IMR-90 (cell line): ENCODE results near the gene ITGA6. TPM values are rescaled to one million over a fixed set of nuclear protein-coding genes. Genes with fewer than 3 reads are reported as not detected.

Source experiments
- ATAC-seq: fragments of 200-7000 bp; cut with Tn5 transposase; 2 replicates; pipeline ENCODE4 v1.9.1; 2020; ENCODE audit warnings: low read depth, mild to moderate bottlenecking, moderate library complexity
- BruUV-seq: library from RNA; stranded (reverse); fragments of 400-500 nt; replicated peaks from 2 replicates; lab custom pipeline; 2021; lab: Mats Ljungman, UMichigan
- CTCF ChIA-PET: fragments of 300-600 bp; formaldehyde crosslinking; extraction: SDS; loops from one replicate; lab custom pipeline; 2021; ENCODE audit warnings: antibody characterized with exemption; lab: Yijun Ruan, JAX
- POLR2A ChIA-PET: fragments of 300-600 bp; sonication (Branson Sonifier 250); formaldehyde crosslinking; loops from one replicate; lab custom pipeline; 2022; ENCODE audit warnings: antibody characterized with exemption; ENCODE audit not compliant: unreplicated experiment; lab: Charles Lee
- DNase-seq: peaks from one replicate; pipeline ENCODE4 v3.0.0; 2013
- H2AFZ ChIP-seq: replicated peaks from 2 replicates; pipeline ENCODE3; 2013; ENCODE audit warnings: low read length, mild to moderate bottlenecking; ENCODE audit not compliant: poor library complexity
- H2AK5ac ChIP-seq: 2 replicates; pipeline ENCODE4 v1.6.1; 2013; ENCODE audit warnings: low read depth, low read length, inconsistent platforms
- H2AK9ac ChIP-seq: replicated peaks from 2 replicates; pipeline ENCODE3; 2013; ENCODE audit warnings: mild to moderate bottlenecking, low read depth, low read length, moderate library complexity; ENCODE audit not compliant: poor library complexity
- H2BK120ac ChIP-seq: 2 replicates; pipeline ENCODE4 v1.6.1; 2013; ENCODE audit warnings: low read depth, low read length, inconsistent platforms
- H2BK15ac ChIP-seq: 3 replicates; pipeline ENCODE4 v1.6.1; 2013; ENCODE audit warnings: low read depth, low read length, inconsistent platforms
- H2BK20ac ChIP-seq: 2 replicates; pipeline ENCODE4 v1.6.1; 2013; ENCODE audit warnings: low read depth, mild to moderate bottlenecking, inconsistent platforms, low read length, moderate library complexity
- H2BK5ac ChIP-seq: 2 replicates; pipeline ENCODE4 v1.6.1; 2013; ENCODE audit warnings: mild to moderate bottlenecking, low read depth, low read length, inconsistent platforms; ENCODE audit not compliant: poor library complexity, severe bottlenecking
- H3K14ac ChIP-seq: replicated peaks from 2 replicates; pipeline ENCODE4 v1.6.1; 2013; ENCODE audit warnings: low read depth, low read length, inconsistent platforms
- H3K18ac ChIP-seq: 2 replicates; pipeline ENCODE4 v1.6.1; 2013; ENCODE audit warnings: low read depth, low read length, control low read depth
- H3K23ac ChIP-seq: 2 replicates; pipeline ENCODE4 v1.6.1; 2013; ENCODE audit warnings: low read depth, low read length, inconsistent platforms
- H3K27ac ChIP-seq: 2 replicates; pipeline ENCODE4 v1.5.1; 2013; ENCODE audit warnings: mild to moderate bottlenecking, control low read depth, low read length; ENCODE audit not compliant: insufficient read depth
- H3K27me3 ChIP-seq: 2 replicates; pipeline ENCODE4 v1.6.1; 2013; ENCODE audit warnings: low read length; ENCODE audit not compliant: control insufficient read depth, insufficient read depth
- H3K36me3 ChIP-seq: 2 replicates; pipeline ENCODE4 v1.6.1; 2013; ENCODE audit warnings: low read length, mixed read lengths; ENCODE audit not compliant: control insufficient read depth, insufficient read depth
- H3K4ac ChIP-seq: 2 replicates; pipeline ENCODE4 v1.6.1; 2013; ENCODE audit warnings: low read depth, low read length, inconsistent platforms
- H3K4me1 ChIP-seq: 2 replicates; pipeline ENCODE4 v1.6.1; 2013; ENCODE audit warnings: low read length, mixed read lengths; ENCODE audit not compliant: control insufficient read depth, insufficient read depth
- H3K4me2 ChIP-seq: 2 replicates; pipeline ENCODE4 v1.6.1; 2013; ENCODE audit warnings: low read depth, mild to moderate bottlenecking, control low read depth, low read length, moderate library complexity
- H3K4me3 ChIP-seq: 2 replicates; pipeline ENCODE4 v1.5.1; 2013; ENCODE audit warnings: low read depth, mild to moderate bottlenecking, control low read depth, low read length, moderate library complexity; ENCODE audit not compliant: insufficient read depth
- H3K56ac ChIP-seq: 2 replicates; pipeline ENCODE4 v1.6.1; 2013; ENCODE audit warnings: low read length, inconsistent platforms; ENCODE audit not compliant: insufficient read depth; ENCODE audit errors: extremely low read depth
- H3K79me1 ChIP-seq, 2 experiments: 2 replicates each; pipeline ENCODE4 v1.6.1; 2013; ENCODE audit warnings: low read length in 2 of 2, inconsistent platforms in 1 of 2, low read depth in 1 of 2
- H3K9ac ChIP-seq: 2 replicates; pipeline ENCODE4 v1.6.1; 2013; ENCODE audit warnings: low read depth, low read length, control low read depth
- H3K9me1 ChIP-seq: 2 replicates; pipeline ENCODE4 v1.6.1; 2013; ENCODE audit warnings: low read length, inconsistent platforms; ENCODE audit not compliant: insufficient read depth
- H3K9me3 ChIP-seq: 2 replicates; pipeline ENCODE4 v1.6.1; 2013; ENCODE audit warnings: low read length; ENCODE audit not compliant: control insufficient read depth, insufficient read depth
- H4K20me1 ChIP-seq: 2 replicates; pipeline ENCODE4 v1.6.1; 2013; ENCODE audit warnings: low read length, inconsistent platforms; ENCODE audit not compliant: insufficient read depth
- H4K5ac ChIP-seq: 2 replicates; pipeline ENCODE4 v1.6.1; 2013; ENCODE audit warnings: mild to moderate bottlenecking, low read depth, low read length, control low read depth
- H4K8ac ChIP-seq, 2 experiments: 2 replicates each; pipeline ENCODE4 v1.6.1; 2013; ENCODE audit warnings: low read depth in 2 of 2, low read length in 2 of 2, control low read depth in 1 of 2, inconsistent platforms in 1 of 2
- H4K91ac ChIP-seq: 2 replicates; pipeline ENCODE4 v1.6.1; 2013; ENCODE audit warnings: low read depth, low read length, inconsistent platforms; ENCODE audit not compliant: insufficient read depth
- CEBPB ChIP-seq: IDR thresholded peaks from 2 replicates; pipeline ENCODE4 v1.6.1; 2012; ENCODE audit warnings: low read depth, low read length, improper control_type of control experiment
- CTCF ChIP-seq: conservative IDR thresholded peaks from 2 replicates; pipeline ENCODE4 v1.5.1; 2012; ENCODE audit warnings: mild to moderate bottlenecking, low read depth, low read length, improper control_type of control experiment
- ELK1 ChIP-seq: fragments of 150-350 bp; IDR thresholded peaks from 2 replicates; pipeline ENCODE4 v1.6.1; 2016; ENCODE audit warnings: low read depth, mild to moderate bottlenecking, low read length, moderate library complexity, borderline replicate concordance
- FOS ChIP-seq: fragments of 150-350 bp; IDR thresholded peaks from 2 replicates; pipeline ENCODE4 v1.6.1; 2016; ENCODE audit warnings: low read depth, low read length
- MAFK ChIP-seq: IDR thresholded peaks from 2 replicates; pipeline ENCODE4 v1.6.1; 2012; ENCODE audit warnings: low read depth, low read length, improper control_type of control experiment
- MAZ ChIP-seq: IDR thresholded peaks from 2 replicates; pipeline ENCODE4 v1.6.1; 2012; ENCODE audit warnings: low read depth, mild to moderate bottlenecking, low read length, improper control_type of control experiment, moderate library complexity, borderline replicate concordance
- MXI1 ChIP-seq: IDR thresholded peaks from 2 replicates; pipeline ENCODE4 v1.6.1; 2012; ENCODE audit warnings: low read depth, mild to moderate bottlenecking, low read length, moderate library complexity, borderline replicate concordance
- RCOR1 ChIP-seq: IDR thresholded peaks from 2 replicates; pipeline ENCODE4 v1.6.1; 2012; ENCODE audit warnings: mild to moderate bottlenecking, low read length, improper control_type of control experiment; ENCODE audit not compliant: insufficient replicate concordance
- SMC3 ChIP-seq: fragments of 150-350 bp; IDR thresholded peaks from 2 replicates; pipeline ENCODE4 v1.6.1; 2016; ENCODE audit warnings: low read depth, mild to moderate bottlenecking, antibody characterized with exemption, low read length, moderate library complexity
- USF2 ChIP-seq: fragments of 150-350 bp; IDR thresholded peaks from 2 replicates; pipeline ENCODE4 v1.6.1; 2017; ENCODE audit warnings: mild to moderate bottlenecking, antibody characterized with exemption, low read length, low read depth
- WGBS, 2 experiments: methylation state at CpG; one replicate each; pipeline versions ENCODE4 v1.1.5 to v1.1.7; 2013; ENCODE audit warnings: missing lambda C conversion rate in 2 of 2; ENCODE audit not compliant: insufficient read length in 1 of 2; ENCODE audit errors: extremely low coverage in 2 of 2; 5-methylcytosine and 5-hydroxymethylcytosine counted together
- dilution Hi-C: fragments of 300-500 bp; cut with HindIII; formaldehyde crosslinking; loops from one replicate; pipeline ENCODE4 v1.14.3; 2018; ENCODE audit warnings: low sequenced_read_pairs; ENCODE audit not compliant: unreplicated experiment
- in situ Hi-C: fragments of 300-500 bp; cut with MboI; formaldehyde crosslinking; loops from 3 replicates; pipeline ENCODE4 v1.14.3; 2019; ENCODE audit warnings: low sequenced_read_pairs, inconsistent platforms, mixed read lengths
- intact Hi-C: fragments of 100-400 bp; cut with micrococcal nuclease; formaldehyde crosslinking; loops from 2 replicates; pipeline ENCODE4 v1.10.0; 2022
- polyA plus RNA-seq, 3 experiments: library from polyadenylated mRNA; depleted of rRNA; stranded (reverse); fragments of >200 nt; gene quantifications; 2 replicates each; pipeline ENCODE4 v1.2.3, GENCODE V29; 2012; ENCODE audit warnings: low replicate concordance in 1 of 3
- total RNA-seq: library from RNA; depleted of rRNA; stranded (reverse); fragments of >200 nt; gene quantifications from 2 replicates; pipeline ENCODE4 v1.2.3, GENCODE V29; 2012

ITGA6 gene
- total and polyA plus RNA-seq, 2 of the 4 experiments (the other 2 are of a cell fraction), result 12.5 to 43.9 TPM

GRCh38 chr2:172439911-172440310 is 12.5 kb downstream of the ITGA6 start:
- H3K36me3 ChIP-seq, result no peaks in the 10 kb centered on the region
- peaks cover 26% of the 10 kb centered on the region for H3K9me1 ChIP-seq
- H3K9me3 ChIP-seq, result no peaks in the 10 kb centered on the region
- DNase-seq (no peak), ATAC-seq (no peak)
- H3K4me3 ChIP-seq, result no peak overlapping the region
- H3K56ac ChIP-seq, result no peak overlapping the region
- no peak overlapping the region for H3K14ac ChIP-seq
- no peaks in the 10 kb centered on the region for H3K27me3 ChIP-seq
- peaks cover 28 to 69% of the 10 kb centered on the region in 2 experiments for H3K79me1 ChIP-seq
- H2AK5ac ChIP-seq, result peak overlapping the region; percentile 55
- 0 out of 2 replicates have a peak, but pooled peaks cover 9% of the 10 kb centered on the region for H4K20me1 ChIP-seq
- H4K8ac ChIP-seq, result no peak overlapping the region
- WGBS, 2 experiments, result no CpG with 5 or more reads among the region's 1 CpG
- H3K9ac ChIP-seq, result no peak overlapping the region
- peaks cover 11% of the 10 kb centered on the region for H3K4me1 ChIP-seq
- H2BK5ac ChIP-seq, result no peak overlapping the region
- peak overlapping the region; percentile 47; the same call in 1 of the 2 replicates for H3K4ac ChIP-seq
- ChIA-PET POLR2A (no interaction called here), CTCF (interaction anchor here (1.0 to 3.3 kb wide), 3 partner anchors 12 to 260 kb away, joined by 3 to 14 read pairs (median 5); partner anchors contain the start of gene ITGA6)
- no TSS peak for BruUV-seq
- H2BK15ac ChIP-seq, result peak overlapping the region; percentile 34; the same call in 1 of the 3 replicates
- dilution Hi-C loops (no loop called here), in situ Hi-C loops (no loop called here), intact Hi-C loops (no loop called here)
- peak overlapping the region; percentile 43 for H2BK120ac ChIP-seq
- no peak overlapping the region for H2AK9ac ChIP-seq
- H3K23ac ChIP-seq, result peak overlapping the region; percentile 73
- no peak overlapping the region for H2BK20ac ChIP-seq
- no peak overlapping the region for H3K18ac ChIP-seq
- no peak overlapping the region for H4K5ac ChIP-seq
- no peak overlapping the region for H3K4me2 ChIP-seq
- no peak overlapping the region for H4K91ac ChIP-seq
- TF ChIP-seq CEBPB (no peak), CTCF (no peak), FOS (no peak), SMC3 (no peak), ELK1 (no peak), MXI1 (no peak), MAFK (no peak), USF2 (no peak), MAZ (no peak), RCOR1 (no peak)
- no peak overlapping the region for H3K27ac ChIP-seq
- H2AFZ ChIP-seq, result no peak overlapping the region
